ENCODE data around the gene BSN.

GRCh38 chr3:49611291-49611690 is 57.0 kb downstream of the BSN start:
- TF ChIP-seq CTCF (IDR thresholded peaks at IDR 0.05; ENCODE audit: low read length) = no peak
- no peak for TF ChIP-seq EZH2 (IDR thresholded peaks at IDR 0.05; ENCODE audit: borderline replicate concordance, low read length)

Measured in OCI-LY1 (cell line).